T-helper 2 cell treated with Interferon-gamma antibody and Interleukin-4, amounts not matched to agents 5 μg/mL and 100 μg/mL, for 36 hours (primary cell): ENCODE results near the gene RNF145.
"Not testable (repeated sequence)": the region's sequence is repeated elsewhere in the genome, so short reads cannot be mapped to it uniquely, and the experiment has no call there.

Experiments used
- DNase-seq: peaks from one replicate; pipeline ENCODE4 v3.0.0; 2021; ENCODE audit warnings: low spot score
- H3K27ac Mint-ChIP-seq: one replicate; pipeline ENCODE4 v1.8.0; 2021; ENCODE audit warnings: mild to moderate bottlenecking, mixed read lengths
- H3K27me3 Mint-ChIP-seq: one replicate; pipeline ENCODE4 v1.8.0; 2021; ENCODE audit warnings: low read depth, mixed read lengths
- H3K36me3 Mint-ChIP-seq: one replicate; pipeline ENCODE4 v1.8.0; 2021; ENCODE audit warnings: low read depth, mixed read lengths
- H3K4me1 Mint-ChIP-seq: one replicate; pipeline ENCODE4 v1.8.0; 2021; ENCODE audit warnings: low read depth, mixed read lengths
- H3K4me3 Mint-ChIP-seq: one replicate; pipeline ENCODE4 v1.8.0; 2022; ENCODE audit warnings: mild to moderate bottlenecking, moderate library complexity, mixed read lengths
- H3K9me3 Mint-ChIP-seq: one replicate; pipeline ENCODE4 v1.8.0; 2021; ENCODE audit warnings: mixed read lengths

RNF145 gene

GRCh38 chr5:159175547-159175946, 33.8 kb downstream of the RNF145 start:
- Mint-ChIP-seq H3K27ac (no peak overlapping the region), H3K36me3 (peaks cover 49% of the 10 kb centered on the region), H3K4me3 (peak overlapping the region; percentile 58), H3K27me3 (no peaks in the 10 kb centered on the region), H3K4me1 (peaks cover 41% of the 10 kb centered on the region), H3K9me3 (no peaks in the 10 kb centered on the region)
- DNase-seq, result no peak

- peak overlapping the region; percentile 17 for H3K27ac Mint-ChIP-seq
- H3K4me1 Mint-ChIP-seq, result peaks cover 34% of the 10 kb centered on the region
- no peak overlapping the region for H3K4me3 Mint-ChIP-seq
- DNase-seq, result no peak
- peaks cover 46% of the 10 kb centered on the region for H3K36me3 Mint-ChIP-seq
- no peaks in the 10 kb centered on the region for H3K27me3 Mint-ChIP-seq
- no peaks in the 10 kb centered on the region for H3K9me3 Mint-ChIP-seq
These were observed 34.7 kb downstream of the RNF145 start for GRCh38 chr5:159174511-159175168.

- Mint-ChIP-seq H3K9me3 (no peaks in the 10 kb centered on the region), H3K4me1 (peaks cover 16% of the 10 kb centered on the region), H3K27ac (no peak overlapping the region)
These were observed 38.1 kb downstream of the RNF145 start for GRCh38 chr5:159171274-159171673.

GRCh38 chr5:159170021-159170420, 39.3 kb downstream of the RNF145 start:
- Mint-ChIP-seq H3K27me3 (no peaks in the 10 kb centered on the region), H3K36me3 (peaks cover 42% of the 10 kb centered on the region), H3K4me3 (no peak overlapping the region), H3K4me1 (peaks cover 8% of the 10 kb centered on the region), H3K9me3 (no peaks in the 10 kb centered on the region), H3K27ac (no peak overlapping the region)
- DNase-seq, result no peak

More at GRCh38 chr5:159171274-159171673, 38.1 kb downstream of the RNF145 start:
- DNase-seq, result no peak
- no peaks in the 10 kb centered on the region for H3K27me3 Mint-ChIP-seq
- no peak overlapping the region for H3K4me3 Mint-ChIP-seq
- H3K36me3 Mint-ChIP-seq, result peaks cover 49% of the 10 kb centered on the region

- peaks cover 38% of the 10 kb centered on the region for H3K36me3 Mint-ChIP-seq
- no peak for DNase-seq
- no peaks in the 10 kb centered on the region for H3K9me3 Mint-ChIP-seq
- H3K4me3 Mint-ChIP-seq, result no peak overlapping the region
- H3K4me1 Mint-ChIP-seq, result peaks cover 10% of the 10 kb centered on the region
- H3K27ac Mint-ChIP-seq, result no peak overlapping the region
- H3K27me3 Mint-ChIP-seq, result no peaks in the 10 kb centered on the region
These were observed 42.9 kb downstream of the RNF145 start for GRCh38 chr5:159166416-159166815.

- H3K9me3 Mint-ChIP-seq, result no peaks in the 10 kb centered on the region
- H3K36me3 Mint-ChIP-seq, result peaks cover 43% of the 10 kb centered on the region
- peaks cover 10% of the 10 kb centered on the region for H3K4me1 Mint-ChIP-seq
- H3K4me3 Mint-ChIP-seq, result no peak overlapping the region
- peak overlapping the region; percentile 16 for H3K27ac Mint-ChIP-seq
- H3K27me3 Mint-ChIP-seq, result no peaks in the 10 kb centered on the region
- DNase-seq, result no peak
These were observed 45.7 kb downstream of the RNF145 start for GRCh38 chr5:159163701-159164046.

- Mint-ChIP-seq H3K36me3 (peaks cover 45% of the 10 kb centered on the region), H3K4me1 (peaks cover 11% of the 10 kb centered on the region), H3K4me3 (no peak overlapping the region), H3K9me3 (no peaks in the 10 kb centered on the region), H3K27ac (peak overlapping the region; percentile 16), H3K27me3 (no peaks in the 10 kb centered on the region)
- DNase-seq, result peak; percentile 26
These were observed 46.2 kb downstream of the RNF145 start for GRCh38 chr5:159163027-159163700.

- Mint-ChIP-seq H3K36me3 (peaks cover 47% of the 10 kb centered on the region), H3K9me3 (no peaks in the 10 kb centered on the region), H3K27me3 (no peaks in the 10 kb centered on the region), H3K27ac (peak overlapping the region; percentile 2), H3K4me1 (peaks cover 21% of the 10 kb centered on the region), H3K4me3 (no peak overlapping the region)
- DNase-seq, result no peak
These were observed 47.8 kb downstream of the RNF145 start for GRCh38 chr5:159161361-159162214.

- H3K4me3 Mint-ChIP-seq, H3K27me3 Mint-ChIP-seq, H3K9me3 Mint-ChIP-seq, H3K27ac Mint-ChIP-seq, DNase-seq: not testable (repeated sequence)
- Mint-ChIP-seq H3K4me1 (peaks cover 19% of the 10 kb centered on the region), H3K36me3 (peaks cover 54% of the 10 kb centered on the region)
These were observed 50.7 kb downstream of the RNF145 start for GRCh38 chr5:159158553-159159091.

- no peak for DNase-seq
- Mint-ChIP-seq H3K36me3 (peaks cover 47% of the 10 kb centered on the region), H3K4me3 (no peak overlapping the region), H3K27ac (no peak overlapping the region), H3K4me1 (peaks cover 17% of the 10 kb centered on the region), H3K27me3 (no peaks in the 10 kb centered on the region), H3K9me3 (no peaks in the 10 kb centered on the region)
These were observed 51.8 kb downstream of the RNF145 start for GRCh38 chr5:159157552-159157951.

GRCh38 chr5:159156426-159157238, 52.7 kb downstream of the RNF145 start:
- Mint-ChIP-seq H3K4me3 (peak overlapping the region; percentile 37), H3K9me3 (no peaks in the 10 kb centered on the region), H3K27ac (no peak overlapping the region), H3K36me3 (peaks cover 43% of the 10 kb centered on the region), H3K27me3 (no peaks in the 10 kb centered on the region), H3K4me1 (peaks cover 17% of the 10 kb centered on the region)
- no peak for DNase-seq

GRCh38 chr5:159155960-159156359, 53.4 kb downstream of the RNF145 start:
- no peaks in the 10 kb centered on the region for H3K9me3 Mint-ChIP-seq

GRCh38 chr5:159152876-159153275, 56.5 kb downstream of the RNF145 start:
- Mint-ChIP-seq H3K36me3 (peaks cover 19% of the 10 kb centered on the region), H3K4me1 (peaks cover 20% of the 10 kb centered on the region), H3K4me3 (no peak overlapping the region), H3K9me3 (no peaks in the 10 kb centered on the region), H3K27ac (no peak overlapping the region), H3K27me3 (peaks cover 18% of the 10 kb centered on the region)
- DNase-seq, result no peak

More at GRCh38 chr5:159155960-159156359, 53.4 kb downstream of the RNF145 start:
- Mint-ChIP-seq H3K4me1 (peaks cover 17% of the 10 kb centered on the region), H3K36me3 (peaks cover 38% of the 10 kb centered on the region), H3K27me3 (peaks cover 6% of the 10 kb centered on the region), H3K4me3 (no peak overlapping the region), H3K27ac (no peak overlapping the region)
- DNase-seq, result no peak
